Right atrium auricular region (tissue), 2 donors: ENCODE data around the gene SETSIP. TPM values are rescaled to one million over a fixed set of nuclear protein-coding genes. Genes with fewer than 3 reads are reported as not detected.

Experiments used
- DNase-seq: peaks from one replicate; pipeline ENCODE4 v3.0.0-alpha.2; 2019; ENCODE audit warnings: low spot score
- H3K27ac ChIP-seq, 2 donors: fragments of 200-600 bp; sonication (generic); 1 replicate in 1 of 2; 2 replicates in 1 of 2; pipeline ENCODE4 v1.5.1; 2016 to 2019
- H3K27me3 ChIP-seq, 2 donors: fragments of 200-600 bp; sonication (generic); one replicate each; pipeline versions ENCODE4 v1.5.1 to v1.6.0; 2017 to 2019
- H3K36me3 ChIP-seq: fragments of 200-600 bp; sonication (generic); one replicate; pipeline ENCODE4 v1.5.1; 2016
- H3K4me1 ChIP-seq, 2 donors: fragments of 200-600 bp; sonication (generic); one replicate each; pipeline versions ENCODE4 v1.5.1 to v1.6.0; 2017 to 2019
- H3K4me3 ChIP-seq, 2 donors: fragments of 200-600 bp; sonication (generic); 1 replicate in 1 of 2; 2 replicates in 1 of 2; pipeline ENCODE4 v1.5.1; 2017 to 2019; ENCODE audit warnings: mild to moderate bottlenecking in 1 of 2, moderate library complexity in 1 of 2
- H3K9me3 ChIP-seq, 2 donors: fragments of 200-600 bp; sonication (generic); one replicate each; pipeline ENCODE4 v1.5.1; 2019
- total RNA-seq, 2 donors: library from RNA; depleted of rRNA; stranded (reverse); fragments of >200 nt; gene quantifications; one replicate each; pipeline ENCODE4 v1.1.0, GENCODE V29; 2016
- TF ChIP-seq, protein P1 (sequence below), 2 donors: fragments of 200-600 bp; sonication (generic); IDR thresholded peaks; one replicate each; pipeline ENCODE4 v1.5.1; 2019; ENCODE audit warnings: antibody characterized with exemption in 2 of 2

SETSIP gene
- total RNA-seq, result not detected

- Histone ChIP-seq H3K4me3 (no peak within 1 kb of the TSS), H3K27me3 (no peaks in the 10 kb centered on the region), H3K36me3 (no peaks in the 10 kb centered on the region), H3K9me3 (no peaks in the 10 kb centered on the region), H3K4me1 (no peaks in the 10 kb centered on the region), H3K27ac (no peak within 1 kb of the TSS)
- TF ChIP-seq, protein P1, sequence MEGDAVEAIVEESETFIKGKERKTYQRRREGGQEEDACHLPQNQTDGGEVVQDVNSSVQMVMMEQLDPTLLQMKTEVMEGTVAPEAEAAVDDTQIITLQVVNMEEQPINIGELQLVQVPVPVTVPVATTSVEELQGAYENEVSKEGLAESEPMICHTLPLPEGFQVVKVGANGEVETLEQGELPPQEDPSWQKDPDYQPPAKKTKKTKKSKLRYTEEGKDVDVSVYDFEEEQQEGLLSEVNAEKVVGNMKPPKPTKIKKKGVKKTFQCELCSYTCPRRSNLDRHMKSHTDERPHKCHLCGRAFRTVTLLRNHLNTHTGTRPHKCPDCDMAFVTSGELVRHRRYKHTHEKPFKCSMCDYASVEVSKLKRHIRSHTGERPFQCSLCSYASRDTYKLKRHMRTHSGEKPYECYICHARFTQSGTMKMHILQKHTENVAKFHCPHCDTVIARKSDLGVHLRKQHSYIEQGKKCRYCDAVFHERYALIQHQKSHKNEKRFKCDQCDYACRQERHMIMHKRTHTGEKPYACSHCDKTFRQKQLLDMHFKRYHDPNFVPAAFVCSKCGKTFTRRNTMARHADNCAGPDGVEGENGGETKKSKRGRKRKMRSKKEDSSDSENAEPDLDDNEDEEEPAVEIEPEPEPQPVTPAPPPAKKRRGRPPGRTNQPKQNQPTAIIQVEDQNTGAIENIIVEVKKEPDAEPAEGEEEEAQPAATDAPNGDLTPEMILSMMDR (IDR thresholded peaks at IDR 0.05), result no peak
- no peak for DNase-seq
Measured at GRCh38 chr1:92075311-92075710, at the start of gene SETSIP. Gene SETSIP (minus strand): TSS chr1:92075411. CDS start chr1:92075411, 0 bp downstream.

GRCh38 chr1:92123868-92124267 is 48.7 kb upstream of the SETSIP start:
- H3K4me1 ChIP-seq, result no peaks in the 10 kb centered on the region
- H3K9me3 ChIP-seq, result no peaks in the 10 kb centered on the region
- DNase-seq, result no peak
- no peak overlapping the region for H3K27ac ChIP-seq
- no peaks in the 10 kb centered on the region for H3K27me3 ChIP-seq
- no peaks in the 10 kb centered on the region for H3K36me3 ChIP-seq
- no peak overlapping the region for H3K4me3 ChIP-seq
- TF ChIP-seq, protein P1 (IDR thresholded peaks at IDR 0.05), result no peak

GRCh38 chr1:92118826-92119225 is 43.6 kb upstream of the SETSIP start:
- no peaks in the 10 kb centered on the region for H3K36me3 ChIP-seq
- no peaks in the 10 kb centered on the region for H3K4me1 ChIP-seq
- TF ChIP-seq, protein P1 (IDR thresholded peaks at IDR 0.05), result no peak
- no peak for DNase-seq
- no peaks in the 10 kb centered on the region for H3K27me3 ChIP-seq
- no peak overlapping the region for H3K4me3 ChIP-seq
- H3K9me3 ChIP-seq, result no peaks in the 10 kb centered on the region
- no peak overlapping the region for H3K27ac ChIP-seq

- H3K27ac ChIP-seq, result no peak overlapping the region
- no peaks in the 10 kb centered on the region for H3K4me1 ChIP-seq
- H3K27me3 ChIP-seq, result no peaks in the 10 kb centered on the region
- no peaks in the 10 kb centered on the region for H3K9me3 ChIP-seq
- DNase-seq, result no peak
- TF ChIP-seq, protein P1 (IDR thresholded peaks at IDR 0.05), result no peak
- H3K36me3 ChIP-seq, result no peaks in the 10 kb centered on the region
- H3K4me3 ChIP-seq, result no peak overlapping the region
Measured at GRCh38 chr1:92117526-92117925, 42.3 kb upstream of the SETSIP start.

- no peak for DNase-seq
- Histone ChIP-seq H3K27ac (no peak overlapping the region), H3K9me3 (no peaks in the 10 kb centered on the region), H3K4me1 (no peaks in the 10 kb centered on the region), H3K4me3 (no peak overlapping the region), H3K36me3 (no peaks in the 10 kb centered on the region), H3K27me3 (no peaks in the 10 kb centered on the region)
- TF ChIP-seq, protein P1 (IDR thresholded peaks at IDR 0.05), result no peak
Measured at GRCh38 chr1:92108631-92109030, 33.4 kb upstream of the SETSIP start.

DNA sequence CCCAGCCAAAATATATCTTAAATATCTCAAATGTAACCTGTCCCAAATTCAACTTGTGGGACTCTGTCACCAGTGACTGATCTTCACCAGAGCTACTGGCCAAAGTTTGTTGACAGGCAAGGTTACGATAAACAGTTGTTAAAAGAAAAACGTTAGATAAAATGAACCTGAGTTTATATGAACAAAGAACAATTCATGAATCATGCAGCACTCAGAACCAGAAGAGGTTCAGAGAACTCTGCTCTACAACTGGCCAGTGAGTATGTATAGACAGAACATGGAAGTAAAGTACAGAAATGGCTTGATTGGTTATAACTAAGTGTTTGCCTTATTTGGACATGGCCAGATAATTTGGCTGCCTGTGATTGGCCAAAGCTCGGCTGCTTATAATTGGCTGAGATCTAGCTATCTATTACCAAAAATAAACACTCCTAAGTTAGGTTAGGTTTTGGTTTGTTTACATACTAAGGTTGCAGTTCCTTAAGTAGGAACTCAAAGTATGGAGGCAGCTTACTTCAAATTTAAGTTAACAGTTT is 30.4 kb upstream of the SETSIP start:
- no peak overlapping the region for H3K4me3 ChIP-seq
- H3K27ac ChIP-seq, result no peak overlapping the region
- TF ChIP-seq, protein P1 (IDR thresholded peaks at IDR 0.05), result no peak
- peaks cover 8% of the 10 kb centered on the region for H3K36me3 ChIP-seq
- H3K27me3 ChIP-seq, result no peaks in the 10 kb centered on the region
- no peaks in the 10 kb centered on the region for H3K9me3 ChIP-seq
- H3K4me1 ChIP-seq, result no peaks in the 10 kb centered on the region
- no peak for DNase-seq
